NCI-H2107 treated with DMSO at 0.1 percent for 48 hours (cell line): ENCODE results near the gene ERN1.
"Not testable (repeated sequence)": the region's sequence is repeated elsewhere in the genome, so short reads cannot be mapped to it uniquely, and the experiment has no call there.

ENCODE experiments used
- DNase-seq: peaks from one replicate; lab custom pipeline; 2025; ENCODE audit not compliant: unreplicated experiment; lab: John Stamatoyannopoulos, UW

The ERN1 gene

GRCh38 chr17:64129765-64130558, at the start of gene ERN1:
Gene ERN1 (minus strand): TSS chr17:64130144. CDS start chr17:64130029, 115 bp downstream.
- peak; percentile 48 for DNase-seq

GRCh38 chr17:64179024-64179423, 49.1 kb upstream of the ERN1 start:
- not testable (repeated sequence) for DNase-seq

- DNase-seq: no peak
Observed at GRCh38 chr17:64178011-64178825, 48.3 kb upstream of the ERN1 start.

GRCh38 chr17:64177311-64178010, 47.5 kb upstream of the ERN1 start:
- no peak for DNase-seq

- DNase-seq: no peak
Observed at GRCh38 chr17:64176556-64176955, 46.6 kb upstream of the ERN1 start.

- no peak for DNase-seq
Observed at GRCh38 chr17:64174686-64175456, 44.9 kb upstream of the ERN1 start.

GRCh38 chr17:64173646-64174045, 43.7 kb upstream of the ERN1 start:
- DNase-seq: no peak

- no peak for DNase-seq
Observed at GRCh38 chr17:64172510-64172909, 42.6 kb upstream of the ERN1 start.

- DNase-seq: no peak
Observed at GRCh38 chr17:64171041-64171440, 41.1 kb upstream of the ERN1 start.

GRCh38 chr17:64170286-64170685, 40.3 kb upstream of the ERN1 start:
- no peak for DNase-seq

GRCh38 chr17:64167666-64168065, 37.7 kb upstream of the ERN1 start:
- not testable (repeated sequence) for DNase-seq

GRCh38 chr17:64166876-64167275, 36.9 kb upstream of the ERN1 start:
- DNase-seq: no peak

GRCh38 chr17:64165347-64165746, 35.4 kb upstream of the ERN1 start:
- DNase-seq: no peak

GRCh38 chr17:64164596-64165285, 34.8 kb upstream of the ERN1 start:
- DNase-seq: no peak

- no peak for DNase-seq
Observed at GRCh38 chr17:64163468-64163867, 33.5 kb upstream of the ERN1 start.

GRCh38 chr17:64162554-64162953, 32.6 kb upstream of the ERN1 start:
- no peak for DNase-seq

GRCh38 chr17:64161380-64162176, 31.6 kb upstream of the ERN1 start:
- no peak for DNase-seq

GRCh38 chr17:64160378-64160777, 30.4 kb upstream of the ERN1 start:
- no peak for DNase-seq

GRCh38 chr17:64158831-64159590, 29.1 kb upstream of the ERN1 start:
- no peak for DNase-seq
